DND-41 (cell line): ENCODE measurements around the gene SCAF1.

Experiments
- ATAC-seq: fragments of 200-7000 bp; cut with Tn5 transposase; 3 replicates; pipeline ENCODE4 v1.9.1; 2021; ENCODE audit warnings: low read depth; ENCODE audit not compliant: insufficient read depth
- DNase-seq: peaks from one replicate; pipeline ENCODE4 v3.0.0-alpha.2; 2020
- H2AFZ ChIP-seq: 2 replicates; pipeline ENCODE4 v1.6.0; 2012; ENCODE audit warnings: low read depth, low read length
- H3K27ac ChIP-seq: 2 replicates; pipeline ENCODE4 v1.5.1; 2012; ENCODE audit warnings: low read length, inconsistent platforms
- H3K27me3 ChIP-seq: fragments of 200-600 bp; sonication (generic); 2 replicates; pipeline ENCODE4 v1.6.0; 2012; ENCODE audit warnings: low read length, mild to moderate bottlenecking, inconsistent platforms; ENCODE audit not compliant: insufficient read depth, poor library complexity
- H3K36me3 ChIP-seq: 2 replicates; pipeline ENCODE4 v1.5.1; 2012; ENCODE audit warnings: low read length, inconsistent platforms; ENCODE audit not compliant: insufficient read depth
- H3K4me1 ChIP-seq: 2 replicates; pipeline ENCODE4 v1.5.1; 2012; ENCODE audit warnings: mild to moderate bottlenecking, low read length; ENCODE audit not compliant: insufficient read depth
- H3K4me2 ChIP-seq: 2 replicates; pipeline ENCODE4 v1.6.0; 2012; ENCODE audit warnings: mild to moderate bottlenecking, moderate library complexity, low read length, inconsistent platforms; ENCODE audit not compliant: insufficient read depth
- H3K4me3 ChIP-seq, 2 experiments: fragments of 200-600 bp in 1 of 2; shearing (Covaris generic) in 1 of 2; 2 replicates each; pipeline ENCODE4 v1.5.1; 2012 to 2016; ENCODE audit warnings: inconsistent platforms in 2 of 2, low read length in 2 of 2, mild to moderate bottlenecking in 2 of 2, low read depth in 1 of 2, moderate library complexity in 1 of 2
- H3K79me2 ChIP-seq: 2 replicates; pipeline ENCODE4 v1.6.0; 2012; ENCODE audit warnings: low read length, inconsistent platforms; ENCODE audit not compliant: insufficient read depth
- H3K9ac ChIP-seq: 2 replicates; pipeline ENCODE4 v1.6.0; 2012; ENCODE audit warnings: low read depth, mild to moderate bottlenecking, inconsistent platforms, low read length, moderate library complexity
- H3K9me3 ChIP-seq: 2 replicates; pipeline ENCODE4 v1.5.1; 2012; ENCODE audit warnings: low read length, moderate library complexity, mild to moderate bottlenecking, inconsistent platforms; ENCODE audit not compliant: insufficient read depth, severe bottlenecking
- H4K20me1 ChIP-seq: 2 replicates; pipeline ENCODE4 v1.6.0; 2012; ENCODE audit warnings: low read length; ENCODE audit not compliant: insufficient read depth
- EZH2 ChIP-seq: IDR thresholded peaks from 3 replicates; pipeline ENCODE4 v1.6.1; 2012; ENCODE audit warnings: borderline replicate concordance, low read depth, mild to moderate bottlenecking, moderate library complexity, low read length, inconsistent platforms; ENCODE audit not compliant: severe bottlenecking
- TF ChIP-seq, protein P1 (sequence below): IDR thresholded peaks from 2 replicates; pipeline ENCODE4 v1.5.1; 2012; ENCODE audit warnings: borderline replicate concordance, low read length, moderate library complexity, mild to moderate bottlenecking; ENCODE audit not compliant: poor library complexity, severe bottlenecking; ENCODE audit errors: extremely low read depth

The SCAF1 gene

DNA sequence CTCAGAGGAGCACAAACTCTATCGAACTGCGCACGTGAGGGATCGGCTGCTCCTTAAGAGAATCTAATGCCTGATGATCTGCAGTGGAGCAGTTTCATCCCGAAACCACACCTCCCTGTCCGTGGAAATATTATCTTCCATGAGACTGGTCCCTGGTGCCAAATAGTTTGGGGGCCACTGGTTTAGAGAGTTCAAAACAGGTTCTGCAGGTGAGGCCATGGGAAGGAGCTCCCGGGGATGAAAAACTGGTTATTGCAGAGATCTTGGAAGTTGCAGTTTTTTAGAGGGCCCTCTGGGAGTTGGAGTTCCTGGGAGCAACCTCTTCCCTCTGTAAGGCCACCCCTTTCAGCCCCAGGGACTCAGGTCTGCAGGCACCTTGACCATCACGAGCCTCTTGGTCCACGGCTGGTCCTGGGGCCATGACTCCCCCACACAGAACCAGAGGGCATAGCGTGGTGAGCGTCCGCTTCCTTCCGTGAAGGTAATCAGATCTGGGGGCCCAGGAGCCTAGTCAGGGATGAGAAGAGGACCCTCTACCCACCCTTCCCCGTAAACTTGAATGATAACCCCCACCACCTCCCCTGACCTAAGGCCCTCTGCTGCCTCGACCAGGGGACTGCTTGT lies 18.4 kb downstream of the SCAF1 start:
- TF ChIP-seq, protein P1, sequence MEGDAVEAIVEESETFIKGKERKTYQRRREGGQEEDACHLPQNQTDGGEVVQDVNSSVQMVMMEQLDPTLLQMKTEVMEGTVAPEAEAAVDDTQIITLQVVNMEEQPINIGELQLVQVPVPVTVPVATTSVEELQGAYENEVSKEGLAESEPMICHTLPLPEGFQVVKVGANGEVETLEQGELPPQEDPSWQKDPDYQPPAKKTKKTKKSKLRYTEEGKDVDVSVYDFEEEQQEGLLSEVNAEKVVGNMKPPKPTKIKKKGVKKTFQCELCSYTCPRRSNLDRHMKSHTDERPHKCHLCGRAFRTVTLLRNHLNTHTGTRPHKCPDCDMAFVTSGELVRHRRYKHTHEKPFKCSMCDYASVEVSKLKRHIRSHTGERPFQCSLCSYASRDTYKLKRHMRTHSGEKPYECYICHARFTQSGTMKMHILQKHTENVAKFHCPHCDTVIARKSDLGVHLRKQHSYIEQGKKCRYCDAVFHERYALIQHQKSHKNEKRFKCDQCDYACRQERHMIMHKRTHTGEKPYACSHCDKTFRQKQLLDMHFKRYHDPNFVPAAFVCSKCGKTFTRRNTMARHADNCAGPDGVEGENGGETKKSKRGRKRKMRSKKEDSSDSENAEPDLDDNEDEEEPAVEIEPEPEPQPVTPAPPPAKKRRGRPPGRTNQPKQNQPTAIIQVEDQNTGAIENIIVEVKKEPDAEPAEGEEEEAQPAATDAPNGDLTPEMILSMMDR: no peak
- no peak for TF ChIP-seq EZH2
- Histone ChIP-seq H3K27ac (no peak overlapping the region), H3K4me2 (no peak overlapping the region), H3K79me2 (peaks cover 34% of the 10 kb centered on the region), H3K4me3 (no peak overlapping the region), H4K20me1 (peaks cover 56% of the 10 kb centered on the region), H3K9ac (no peak overlapping the region), H3K4me1 (peaks cover 19% of the 10 kb centered on the region), H3K9me3 (no peaks in the 10 kb centered on the region), H3K27me3 (no peaks in the 10 kb centered on the region), H2AFZ (no peak overlapping the region), H3K36me3 (peaks cover 79% of the 10 kb centered on the region)
- no peak for DNase-seq
- ATAC-seq: no peak

DNA sequence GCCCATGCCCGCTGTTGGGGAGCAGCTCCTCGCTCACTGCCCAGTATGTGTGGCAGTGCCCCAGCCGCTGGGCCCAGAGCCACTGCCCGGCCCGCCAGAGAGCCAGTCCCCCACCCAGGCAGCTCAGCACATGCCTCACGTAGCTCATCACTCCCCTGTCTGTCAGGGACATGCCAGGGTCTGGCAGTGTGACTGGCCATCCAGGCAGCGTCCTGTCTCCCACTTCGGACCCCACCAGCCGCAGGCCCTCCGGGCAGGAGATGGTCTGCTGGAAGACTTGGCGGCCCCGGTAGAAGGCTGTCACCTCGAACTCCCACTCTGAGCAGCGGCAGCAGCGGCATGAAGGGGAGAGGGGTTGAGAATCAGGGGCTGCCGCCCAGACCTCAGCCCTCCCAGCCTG lies 20.0 kb downstream of the SCAF1 start:
- Histone ChIP-seq H3K4me2 (no peak overlapping the region), H4K20me1 (peaks cover 46% of the 10 kb centered on the region), H3K4me1 (peaks cover 27% of the 10 kb centered on the region), H3K9ac (no peak overlapping the region), H3K27ac (no peak overlapping the region), H3K79me2 (peaks cover 47% of the 10 kb centered on the region), H2AFZ (no peak overlapping the region), H3K4me3 (no peak overlapping the region), H3K9me3 (no peaks in the 10 kb centered on the region), H3K27me3 (no peaks in the 10 kb centered on the region), H3K36me3 (peaks cover 64% of the 10 kb centered on the region)
- ATAC-seq (no peak), DNase-seq (no peak)
- TF ChIP-seq EZH2: no peak
- TF ChIP-seq, protein P1: no peak

DNA sequence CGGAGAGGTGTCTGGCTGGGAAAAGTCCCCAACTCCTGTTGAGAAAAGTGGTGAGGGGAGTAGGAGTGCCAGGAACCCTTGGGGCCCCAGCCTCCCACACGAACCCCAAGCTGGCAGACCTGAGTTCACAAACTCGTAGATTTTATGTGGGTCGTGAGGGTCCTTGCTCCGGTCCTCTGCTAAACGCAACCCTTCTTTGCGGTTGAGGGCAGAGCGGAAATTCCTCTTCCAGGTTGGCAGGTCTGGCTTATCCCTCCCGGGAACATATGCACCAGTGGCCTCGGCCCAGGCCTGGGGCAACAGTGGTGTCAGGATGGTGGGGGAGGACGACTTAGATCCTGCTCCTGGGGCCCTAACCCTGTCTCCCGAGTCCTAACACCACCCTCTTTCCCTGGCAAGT lies 21.2 kb downstream of the SCAF1 start:
- Histone ChIP-seq H2AFZ (no peak overlapping the region), H3K4me3 (peak overlapping the region in 1 of 2 experiments; percentile 81; a peak in 2 of 4 replicates), H3K27ac (no peak overlapping the region; the same call in 1 of the 2 replicates), H3K4me2 (peak overlapping the region; percentile 94), H4K20me1 (peaks cover 46% of the 10 kb centered on the region), H3K27me3 (no peaks in the 10 kb centered on the region), H3K4me1 (peaks cover 36% of the 10 kb centered on the region), H3K79me2 (peaks cover 56% of the 10 kb centered on the region), H3K36me3 (peaks cover 59% of the 10 kb centered on the region), H3K9ac (peak overlapping the region; percentile 72), H3K9me3 (no peaks in the 10 kb centered on the region)
- DNase-seq: no peak
- ATAC-seq: no peak
- TF ChIP-seq, protein P1: no peak
- TF ChIP-seq EZH2: no peak
